HCT116 (cell line): ENCODE measurements around the gene ZNF835. TPM values are rescaled to one million over a fixed set of nuclear protein-coding genes. Genes with fewer than 3 reads are reported as not detected.

Experiments
- ATAC-seq: fragments of 200-7000 bp; cut with Tn5 transposase; 2 replicates; pipeline ENCODE4 v1.9.1; 2020; ENCODE audit warnings: mild to moderate bottlenecking, moderate library complexity
- BruUV-seq: library from RNA; stranded (reverse); fragments of 400-500 nt; replicated peaks from 2 replicates; lab custom pipeline; 2021; lab: Mats Ljungman, UMichigan
- CTCF ChIA-PET: fragments of 300-600 bp; sonication (Branson Sonifier 250); formaldehyde crosslinking; loops from one replicate; lab custom pipeline; 2021; ENCODE audit warnings: antibody characterized with exemption; lab: Charles Lee
- POLR2A ChIA-PET: fragments of 300-600, 350-600 bp; sonication (Branson Sonifier 250); formaldehyde crosslinking; loops from one replicate; lab custom pipeline; 2021; ENCODE audit warnings: antibody characterized with exemption; lab: Charles Lee
- RAD21 ChIA-PET, 2 experiments: fragments of 300-600 bp; sonication (Branson Sonifier 250); formaldehyde crosslinking; loops; one replicate each; lab custom pipeline; 2023; ENCODE audit warnings: low total read pairs in 2 of 2; ENCODE audit not compliant: uncharacterized antibody in 2 of 2, unreplicated experiment in 2 of 2, low non-redundant PET in 1 of 2; lab: Charles Lee
- DNase-seq: peaks from one replicate; pipeline ENCODE4 v3.0.0-alpha.2; 2010; ENCODE audit warnings: low read depth, low spot score
- H2AFZ ChIP-seq: fragments of 200-600 bp; shearing (Covaris generic), sonication (generic); 2 replicates; pipeline ENCODE4 v1.6.1; 2017; ENCODE audit warnings: low read depth, mixed run types, mixed read lengths, antibody characterized with exemption, low read length; ENCODE audit not compliant: poor library complexity, severe bottlenecking
- H3K27ac ChIP-seq: 2 replicates; pipeline ENCODE4 v1.5.1; 2012; ENCODE audit warnings: low read depth, low read length
- H3K27me3 ChIP-seq: fragments of 200-600 bp; sonication (generic); 2 replicates; pipeline ENCODE4 v1.6.1; 2016; ENCODE audit warnings: mixed run types, low read length, mixed read lengths; ENCODE audit not compliant: insufficient read depth
- H3K36me3 ChIP-seq, 2 experiments: fragments of 200-500 bp in 1 of 2; fragments of 200-600 bp in 1 of 2; sonication (Bioruptor generic) in 1 of 2; sonication (generic) in 1 of 2; 2 replicates each; pipeline versions ENCODE4 v1.5.1 to v1.6.1; 2014 to 2016; ENCODE audit warnings: low read length in 2 of 2, inconsistent platforms in 1 of 2, mixed read lengths in 1 of 2, mixed run types in 1 of 2; ENCODE audit not compliant: insufficient read depth in 2 of 2, control insufficient read depth in 1 of 2
- H3K4me1 ChIP-seq, 2 experiments: fragments of 200-600 bp in 1 of 2; sonication (generic) in 1 of 2; 2 replicates each; pipeline versions ENCODE4 v1.5.1 to v1.6.1; 2012 to 2017; ENCODE audit warnings: low read length in 2 of 2, inconsistent platforms in 1 of 2, mild to moderate bottlenecking in 1 of 2, mixed read lengths in 1 of 2, mixed run types in 1 of 2, moderate library complexity in 1 of 2; ENCODE audit not compliant: insufficient read depth in 2 of 2, control insufficient read depth in 1 of 2
- H3K4me2 ChIP-seq: fragments of 200-600 bp; sonication (generic); 2 replicates; pipeline ENCODE4 v1.6.1; 2017; ENCODE audit warnings: mixed run types, low read length, mixed read lengths
- H3K4me3 ChIP-seq, 2 experiments: fragments of 200-600 bp in 1 of 2; sonication (generic) in 1 of 2; replicated peaks in 1 of 2; 2 replicates each; pipeline ENCODE4 v1.5.1; 2011 to 2016; ENCODE audit warnings: low read length in 2 of 2, control low read depth in 1 of 2, low read depth in 1 of 2, mild to moderate bottlenecking in 1 of 2, mixed read lengths in 1 of 2, mixed run types in 1 of 2
- H3K79me2 ChIP-seq: fragments of 200-600 bp; sonication (generic); 2 replicates; pipeline ENCODE4 v1.6.1; 2017; ENCODE audit warnings: mild to moderate bottlenecking, mixed run types, low read length, moderate library complexity, mixed read lengths; ENCODE audit not compliant: insufficient read depth
- H3K9ac ChIP-seq: fragments of 200-600 bp; sonication (generic); 2 replicates; pipeline ENCODE4 v1.6.1; 2016; ENCODE audit warnings: low read length, mixed read lengths
- H3K9me2 ChIP-seq: fragments of 200-600 bp; sonication (generic), shearing (Covaris generic); 2 replicates; pipeline ENCODE4 v1.6.1; 2017; ENCODE audit warnings: mixed run types, mild to moderate bottlenecking, moderate library complexity; ENCODE audit not compliant: insufficient read depth
- H3K9me3 ChIP-seq, 2 experiments: fragments of 200-500 bp in 1 of 2; fragments of 200-600 bp in 1 of 2; sonication (Bioruptor generic) in 1 of 2; sonication (generic) in 1 of 2; 2 replicates each; pipeline ENCODE4 v1.6.1; 2014 to 2017; ENCODE audit warnings: low read length in 2 of 2, mixed read lengths in 2 of 2, inconsistent platforms in 1 of 2, low read depth in 1 of 2, mild to moderate bottlenecking in 1 of 2, mixed run types in 1 of 2, moderate library complexity in 1 of 2; ENCODE audit not compliant: control insufficient read depth in 1 of 2, insufficient read depth in 1 of 2
- H4K20me1 ChIP-seq: fragments of 200-600 bp; sonication (generic), shearing (Covaris generic); 2 replicates; pipeline ENCODE4 v1.6.1; 2017; ENCODE audit warnings: mixed run types, mild to moderate bottlenecking, moderate library complexity; ENCODE audit not compliant: insufficient read depth
- ATF3 ChIP-seq: IDR thresholded peaks from 2 replicates; pipeline ENCODE4 v1.6.1; 2012
- CEBPB ChIP-seq: IDR thresholded peaks from 2 replicates; pipeline ENCODE4 v1.6.1; 2012; ENCODE audit warnings: low read depth
- EZH2 ChIP-seq: fragments of 200-600 bp; sonication (generic); IDR thresholded peaks from 2 replicates; pipeline ENCODE4 v1.6.1; 2017; ENCODE audit warnings: antibody characterized with exemption, mixed run types
- RAD21 ChIP-seq: IDR thresholded peaks from 2 replicates; pipeline ENCODE4 v1.6.1; 2012; ENCODE audit warnings: low read depth, mild to moderate bottlenecking
- SIN3A ChIP-seq: IDR thresholded peaks from 2 replicates; pipeline ENCODE4 v1.6.1; 2012; ENCODE audit warnings: low read depth
- SP1 ChIP-seq: IDR thresholded peaks from 2 replicates; pipeline ENCODE4 v1.6.1; 2012; ENCODE audit warnings: low read depth
- SRF ChIP-seq: IDR thresholded peaks from 2 replicates; pipeline ENCODE4 v1.6.1; 2012; ENCODE audit warnings: low read depth
- ZFX ChIP-seq: fragments of 450-650 bp; IDR thresholded peaks from 2 replicates; pipeline ENCODE4 v1.6.1; 2017
- intact Hi-C: fragments of 100-400 bp; cut with micrococcal nuclease; formaldehyde crosslinking; loops from 2 replicates; pipeline ENCODE4 v1.10.0; 2022
- total RNA-seq: library from RNA; stranded (reverse); gene quantifications from one replicate; pipeline ENCODE4 v1.2.1, GENCODE V29; 2021; ENCODE audit not compliant: unreplicated experiment

Gene ZNF835
- total RNA-seq, 1 experiment from 2014 or later, result not detected

- RAD21 ChIA-PET, result no interaction called here
- H3K4me1 ChIP-seq, result no peaks in the 10 kb centered on the region
- H3K9me3 ChIP-seq, result peaks cover 6 to 20% of the 10 kb centered on the region in 2 experiments; a peak in 2 of 4 replicates
- POLR2A ChIA-PET, result no interaction called here
- H3K4me2 ChIP-seq, result no peak overlapping the region
- H4K20me1 ChIP-seq, result no peaks in the 10 kb centered on the region
- no peaks in the 10 kb centered on the region for H3K9me2 ChIP-seq
- ATAC-seq, result no peak
- H3K9ac ChIP-seq, result no peak overlapping the region
- no peaks in the 10 kb centered on the region for H3K27me3 ChIP-seq
- no peak overlapping the region for H3K27ac ChIP-seq
- intact Hi-C loops, result no loop called here
- no peaks in the 10 kb centered on the region for H3K36me3 ChIP-seq
- no TSS peak for BruUV-seq
- H3K79me2 ChIP-seq, result no peaks in the 10 kb centered on the region
- no peak for DNase-seq
- H3K4me3 ChIP-seq, result no peak overlapping the region
- no peak overlapping the region for H2AFZ ChIP-seq
- no peak for TF ChIP-seq SRF
- TF ChIP-seq SIN3A, result no peak
- no peak for TF ChIP-seq EZH2
- TF ChIP-seq RAD21, result peak; percentile 21; the same call in 1 of the 2 replicates
- CTCF ChIA-PET, result no interaction called here
These were observed 17.6 kb upstream of the ZNF835 start for GRCh38 chr19:56689198-56689597.

GRCh38 chr19:56687031-56687430 lies 15.5 kb upstream of the ZNF835 start:
- Histone ChIP-seq H4K20me1 (no peaks in the 10 kb centered on the region), H3K4me3 (no peak overlapping the region), H3K27ac (no peak overlapping the region), H2AFZ (no peak overlapping the region), H3K36me3 (no peaks in the 10 kb centered on the region), H3K27me3 (no peaks in the 10 kb centered on the region), H3K9me3 (peaks cover 6 to 7% of the 10 kb centered on the region in 2 experiments; a peak in 2 of 4 replicates), H3K9me2 (no peaks in the 10 kb centered on the region), H3K4me2 (no peak overlapping the region), H3K4me1 (no peaks in the 10 kb centered on the region), H3K9ac (no peak overlapping the region), H3K79me2 (no peaks in the 10 kb centered on the region)
- RAD21 ChIA-PET, result no interaction called here
- ATAC-seq (no peak), DNase-seq (no peak)
- CTCF ChIA-PET, result no interaction called here
- BruUV-seq, result no TSS peak
- intact Hi-C loops, result no loop called here
- POLR2A ChIA-PET, result no interaction called here
- TF ChIP-seq ZFX (no peak), ATF3 (no peak), CEBPB (no peak), SP1 (no peak)
- TF ChIP-seq, all 23 proteins: peak for 0
